Sciatic nerve (tissue), 2 donors: ENCODE data around the gene TAX1BP3. TPM values are rescaled to one million over a fixed set of nuclear protein-coding genes. Genes with fewer than 3 reads are reported as not detected.
A peak's percentile ranks its signal among the peaks of the same experiment; 100 is the strongest.
"Not testable (repeated sequence)": the region's sequence is repeated elsewhere in the genome, so short reads cannot be mapped to it uniquely, and the experiment has no call there.

Experiments
- ATAC-seq: fragments of 200-7000 bp; cut with Tn5 transposase; one replicate; pipeline ENCODE4 v1.9.1; 2020; ENCODE audit warnings: mild to moderate bottlenecking, moderate library complexity
- DNase-seq: peaks from one replicate; pipeline ENCODE4 v3.0.0-alpha.2; 2020; ENCODE audit warnings: low spot score
- intact Hi-C: fragments of 100-400 bp; cut with DNase I; formaldehyde crosslinking; loops from one replicate; pipeline ENCODE4 v1.14.2; 2022
- total RNA-seq: library from RNA; stranded (reverse); fragmentation: NEBNext Ultra II Directional; extraction: Animal tissue kit (Norgen Biotek cat#: 25700); gene quantifications from one replicate; pipeline ENCODE4 v1.2.1, GENCODE V29; 2021
- donor health status: DM: no; HTN: no; CAD: no.
- donor health status: DM: no; HTN: no; CAD: no.

The TAX1BP3 gene, protein sequence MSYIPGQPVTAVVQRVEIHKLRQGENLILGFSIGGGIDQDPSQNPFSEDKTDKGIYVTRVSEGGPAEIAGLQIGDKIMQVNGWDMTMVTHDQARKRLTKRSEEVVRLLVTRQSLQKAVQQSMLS
- 168 TPM for total RNA-seq

DNA sequence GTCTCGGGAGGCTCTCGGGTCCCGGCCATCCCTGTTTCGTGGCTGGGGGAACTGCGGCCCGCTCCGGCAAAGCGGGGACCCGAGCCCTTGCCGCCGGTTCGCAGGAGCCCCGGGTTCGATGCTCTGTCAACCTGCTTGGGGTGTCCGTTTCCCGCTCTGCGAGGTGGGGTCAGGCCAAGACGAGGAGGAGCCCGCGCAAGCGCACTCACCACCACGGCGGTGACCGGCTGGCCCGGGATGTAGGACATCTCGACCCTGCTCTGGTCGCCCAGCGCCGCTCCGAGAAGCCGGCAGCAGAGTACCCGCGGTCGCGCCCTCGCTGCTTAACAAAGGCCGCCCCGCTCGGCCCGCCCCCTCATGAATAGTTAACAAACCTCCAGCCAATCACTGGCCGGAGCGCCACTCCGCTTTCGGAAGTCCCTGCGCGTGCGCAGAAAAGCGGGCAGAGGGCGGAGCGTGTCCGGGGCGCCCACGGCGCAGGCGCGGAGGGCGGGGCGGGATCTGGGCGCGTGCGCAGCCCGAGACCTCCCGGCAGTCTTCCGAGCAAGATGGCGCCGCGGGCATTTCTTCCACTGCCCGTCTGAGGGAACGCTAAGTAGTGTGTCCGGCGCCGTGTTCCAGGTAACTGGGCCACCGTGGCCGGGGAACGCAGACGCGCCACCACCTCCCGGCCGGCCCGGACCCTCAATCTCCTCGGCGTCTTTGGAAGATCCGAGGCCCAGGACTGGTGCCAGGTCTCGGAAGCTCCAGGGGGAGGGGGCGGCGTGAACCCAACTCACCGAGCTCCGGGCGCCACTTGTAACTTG, at the start of gene TAX1BP3, which contains the start of gene EMC6:
TAX1BP3 (minus strand) TSS at position 300 of the 806 bp plus-strand sequence; CDS start at position 248, 52 bp downstream.
EMC6 (plus strand) TSS at position 534 of the 806 bp plus-strand sequence. CDS start 335 bp downstream, outside the sequence.
- ATAC-seq (peak; percentile 97), DNase-seq (peak; percentile 99)
- intact Hi-C loops = no loop called here

DNA sequence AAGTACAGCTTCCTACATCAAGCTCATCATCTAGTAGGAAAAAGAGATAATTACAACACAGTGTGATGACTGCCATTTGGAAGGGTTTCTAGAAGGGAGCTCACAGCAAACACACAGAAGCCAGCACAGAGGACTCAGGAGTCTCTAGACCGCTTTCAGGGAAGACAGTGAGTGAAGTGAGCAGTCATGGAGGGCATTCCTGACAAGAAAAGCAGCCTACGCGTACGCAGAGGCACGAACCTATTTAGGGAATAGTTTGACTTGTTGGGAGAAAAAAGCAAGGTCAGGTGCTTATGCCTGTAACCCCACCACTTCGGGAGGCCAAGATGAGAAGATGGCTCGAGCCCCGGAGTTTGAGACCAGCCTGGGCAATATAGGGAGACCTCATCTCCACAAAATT, 46.9 kb upstream of the TAX1BP3 start:
- no peak for DNase-seq
- ATAC-seq = no peak
- intact Hi-C loops = no loop called here

DNA sequence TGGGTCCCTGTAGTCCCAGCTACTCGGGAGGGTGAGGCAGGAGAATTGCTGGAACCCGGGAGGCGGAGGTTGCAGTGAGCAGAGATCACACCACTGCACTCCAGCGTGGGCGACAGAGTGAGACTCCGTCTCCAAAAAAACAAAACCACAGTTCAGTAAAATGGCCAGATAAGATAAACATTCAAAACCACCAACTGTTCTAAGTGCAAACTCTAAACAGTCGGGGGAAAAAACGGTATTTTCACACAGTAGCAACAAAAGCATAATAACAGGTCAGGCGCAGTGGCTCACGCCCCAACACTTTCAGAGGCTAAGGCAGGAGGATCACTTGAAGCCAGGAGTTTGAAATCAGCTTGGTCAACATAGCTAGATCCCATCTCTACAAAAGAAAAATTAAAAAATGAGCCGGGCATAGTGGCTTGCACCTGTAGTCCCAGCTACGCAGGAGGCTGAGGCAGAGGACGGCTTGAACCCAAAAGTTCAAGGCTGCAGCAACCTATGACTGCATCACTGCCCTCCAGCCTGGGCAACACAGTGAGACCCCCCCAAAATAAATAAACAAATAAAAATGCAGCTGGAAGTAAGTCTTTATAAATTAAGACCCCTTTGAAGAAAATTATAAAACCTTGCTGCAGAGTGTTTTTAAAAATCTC, 44.6 kb upstream of the TAX1BP3 start:
- intact Hi-C loops = no loop called here
- ATAC-seq (no peak), DNase-seq (no peak)

DNA sequence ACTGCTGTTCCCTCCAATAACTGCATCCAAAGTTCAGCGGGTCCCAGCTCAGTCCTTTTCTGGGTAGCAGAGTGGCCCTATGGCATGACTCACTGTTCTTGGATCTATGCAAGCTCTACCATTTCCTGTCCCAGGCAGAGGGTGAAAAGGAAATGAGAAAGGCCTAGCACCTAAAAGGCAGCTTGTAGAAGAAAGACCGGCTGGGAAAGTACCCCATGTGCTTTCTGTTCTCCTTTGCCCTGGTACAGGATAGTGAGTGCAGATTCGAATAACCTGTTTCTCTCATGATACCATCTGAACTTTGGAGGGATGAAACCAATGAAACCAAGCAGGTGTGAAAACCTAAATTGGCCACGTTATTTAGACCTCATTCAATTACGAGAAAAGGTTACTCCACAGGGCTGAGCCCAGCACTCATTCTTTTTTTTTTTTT, 42.6 kb upstream of the TAX1BP3 start:
- DNase-seq (no peak), ATAC-seq (peak; percentile 36)
- intact Hi-C loops = no loop called here

DNA sequence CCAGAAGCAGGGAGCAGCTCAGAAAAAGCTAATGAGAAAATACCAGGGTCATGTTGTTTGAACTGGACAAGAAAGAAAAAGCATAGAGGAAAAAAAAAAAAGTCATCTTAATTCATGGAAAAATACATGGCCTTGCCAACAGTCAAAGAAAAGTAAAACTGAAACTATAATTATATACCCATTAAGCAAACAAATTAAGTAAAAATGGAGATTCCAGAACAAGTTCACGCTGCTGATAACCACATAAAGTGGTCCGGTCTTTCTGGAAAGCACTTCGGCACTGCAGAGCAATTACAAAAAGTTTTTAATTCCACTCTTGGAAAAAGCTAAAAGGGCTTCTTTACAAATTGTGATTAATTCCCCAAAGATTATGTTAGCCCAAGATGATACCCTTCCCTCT, 40.0 kb upstream of the TAX1BP3 start:
- DNase-seq (no peak), ATAC-seq (no peak)
- intact Hi-C loops = no loop called here

DNA sequence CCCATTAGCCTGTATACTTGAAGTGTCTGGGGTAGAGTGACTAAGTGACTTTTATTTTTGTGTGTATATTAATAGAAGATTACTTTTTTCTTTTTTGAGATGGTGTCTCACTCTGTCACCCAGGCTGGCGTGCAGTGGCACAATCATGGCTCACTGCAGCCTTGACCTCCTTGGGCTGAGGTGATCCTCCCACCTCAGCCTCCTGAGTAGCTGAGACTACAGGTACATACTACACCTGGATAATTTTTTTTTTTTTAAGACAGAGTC, 37.3 kb upstream of the TAX1BP3 start:
- intact Hi-C loops, ATAC-seq, DNase-seq: not testable (repeated sequence)

DNA sequence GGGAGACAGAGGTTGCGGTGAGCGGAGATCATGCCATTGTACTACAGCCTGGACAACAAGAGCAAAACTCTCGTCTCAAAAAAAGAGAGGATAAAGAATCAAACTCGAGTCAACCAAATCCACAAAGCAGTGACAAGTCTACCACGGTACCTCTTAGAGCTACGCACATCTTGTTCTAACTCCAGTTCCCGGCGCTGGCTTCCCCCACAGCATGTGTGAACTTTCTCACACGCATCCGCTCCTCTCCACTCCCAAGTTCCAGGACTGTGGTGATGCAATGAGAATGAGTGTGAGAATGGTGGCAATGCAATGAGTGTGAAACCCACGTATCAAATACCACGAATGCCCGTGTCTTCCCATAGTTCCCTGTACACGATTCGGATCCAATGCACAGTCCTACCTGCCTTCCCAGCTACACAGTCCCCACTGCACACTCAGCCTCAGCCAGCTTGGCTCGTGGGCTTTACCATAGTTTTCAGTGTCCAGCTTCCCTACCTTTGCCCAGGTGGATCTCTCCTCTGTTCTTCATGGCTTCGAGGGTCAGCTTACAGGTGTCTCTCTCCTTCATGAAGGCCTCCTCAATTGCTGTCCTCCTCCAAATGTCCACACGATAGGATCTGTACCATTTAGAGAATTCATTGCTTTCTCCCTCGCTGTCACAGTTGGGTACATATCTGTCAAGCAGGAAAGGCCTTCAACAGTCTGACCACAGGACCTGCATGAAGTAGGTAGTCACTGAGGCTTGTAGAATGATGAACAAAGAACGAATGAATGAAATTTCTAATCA, 36.7 kb upstream of the TAX1BP3 start:
- no peak for ATAC-seq

DNA sequence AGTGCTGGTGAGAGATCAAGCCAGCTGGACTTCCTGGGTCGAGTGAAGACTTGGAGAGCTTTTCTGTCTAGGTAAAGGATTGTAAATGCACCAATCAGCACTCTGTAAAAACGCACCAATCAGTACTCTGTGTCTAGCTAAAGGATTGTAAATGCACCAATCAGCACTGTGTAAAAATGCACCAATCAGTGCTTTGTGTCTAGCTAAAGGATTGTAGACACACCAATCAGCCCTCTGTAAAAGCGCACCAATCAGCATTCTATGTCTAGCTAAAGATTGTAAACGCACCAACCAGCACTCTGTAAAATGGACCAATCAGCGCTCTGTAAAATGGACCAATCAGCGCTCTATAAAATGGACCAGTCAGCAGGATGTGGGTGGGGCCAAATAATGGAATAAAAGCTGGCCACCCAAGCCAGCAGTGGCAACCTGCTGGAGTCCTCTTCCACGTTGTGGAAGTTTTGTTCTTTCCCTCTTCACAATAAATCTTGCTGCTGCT, 33.7 kb upstream of the TAX1BP3 start:
- DNase-seq, intact Hi-C loops, ATAC-seq: not testable (repeated sequence)

More for the DNA sequence above, 36.7 kb upstream of the TAX1BP3 start:
- intact Hi-C loops = no loop called here
- DNase-seq = no peak

DNA sequence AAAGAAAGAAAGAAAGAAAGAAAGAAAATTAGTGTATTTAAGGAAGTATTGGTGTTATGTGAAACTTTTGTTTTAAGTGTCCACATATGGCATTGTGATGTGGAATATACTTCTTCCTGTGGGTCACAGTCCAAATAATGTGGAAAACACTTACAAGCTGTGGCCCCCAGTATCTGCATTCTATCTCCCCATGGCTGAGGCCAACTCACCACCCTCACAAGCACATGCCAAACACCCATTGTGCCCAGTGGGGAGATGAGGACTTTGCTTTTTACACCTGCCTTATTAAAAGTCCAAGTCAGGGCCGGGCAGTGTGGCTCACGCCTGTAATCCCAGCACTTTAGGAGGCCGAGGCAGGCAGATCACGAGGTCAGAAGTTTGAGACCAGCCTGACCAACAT, 31.6 kb upstream of the TAX1BP3 start:
- intact Hi-C loops = no loop called here
- DNase-seq (no peak), ATAC-seq (no peak)

DNA sequence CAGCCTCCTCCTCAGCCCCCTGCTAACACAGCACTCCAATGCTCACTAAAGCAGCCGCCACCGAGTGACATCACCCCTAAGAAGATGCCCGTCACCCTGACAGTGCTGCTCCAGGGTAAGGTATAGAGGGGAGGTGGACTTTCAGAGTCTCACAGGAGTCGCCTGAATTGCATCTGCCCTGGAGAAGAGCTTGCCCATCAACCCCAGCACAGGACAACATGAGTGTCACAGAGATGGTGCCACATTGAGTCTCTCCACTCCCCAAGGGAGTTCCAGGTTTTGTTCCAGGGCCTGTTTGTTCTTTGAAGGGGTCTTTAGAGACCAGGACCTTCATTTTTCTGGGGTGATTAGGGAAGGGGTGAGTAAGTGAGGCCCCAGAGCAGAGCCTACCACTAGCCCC, 29.8 kb upstream of the TAX1BP3 start:
- no peak for ATAC-seq
- intact Hi-C loops = no loop called here

DNA sequence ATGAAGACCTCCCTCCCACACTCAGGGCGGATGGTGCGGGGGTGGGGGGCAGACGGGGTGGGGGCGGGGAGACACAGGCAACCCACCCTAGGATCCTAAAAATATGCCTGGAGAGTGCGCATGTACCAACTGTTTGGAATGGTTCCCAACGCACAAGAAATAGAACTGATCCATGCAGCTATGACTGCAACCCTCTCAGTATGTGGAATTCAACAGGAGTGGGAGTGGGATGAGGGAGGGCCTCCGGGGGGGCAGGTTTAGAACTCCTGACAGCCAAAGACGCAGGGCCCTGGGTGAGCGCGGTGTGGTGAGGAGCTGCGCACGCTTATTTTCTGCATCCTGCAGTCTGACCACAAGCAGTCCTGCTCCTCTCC, 28.7 kb upstream of the TAX1BP3 start:
- ATAC-seq (no peak), DNase-seq (no peak)
- intact Hi-C loops = no loop called here

More for the DNA sequence above, 29.8 kb upstream of the TAX1BP3 start:
- DNase-seq = no peak

DNA sequence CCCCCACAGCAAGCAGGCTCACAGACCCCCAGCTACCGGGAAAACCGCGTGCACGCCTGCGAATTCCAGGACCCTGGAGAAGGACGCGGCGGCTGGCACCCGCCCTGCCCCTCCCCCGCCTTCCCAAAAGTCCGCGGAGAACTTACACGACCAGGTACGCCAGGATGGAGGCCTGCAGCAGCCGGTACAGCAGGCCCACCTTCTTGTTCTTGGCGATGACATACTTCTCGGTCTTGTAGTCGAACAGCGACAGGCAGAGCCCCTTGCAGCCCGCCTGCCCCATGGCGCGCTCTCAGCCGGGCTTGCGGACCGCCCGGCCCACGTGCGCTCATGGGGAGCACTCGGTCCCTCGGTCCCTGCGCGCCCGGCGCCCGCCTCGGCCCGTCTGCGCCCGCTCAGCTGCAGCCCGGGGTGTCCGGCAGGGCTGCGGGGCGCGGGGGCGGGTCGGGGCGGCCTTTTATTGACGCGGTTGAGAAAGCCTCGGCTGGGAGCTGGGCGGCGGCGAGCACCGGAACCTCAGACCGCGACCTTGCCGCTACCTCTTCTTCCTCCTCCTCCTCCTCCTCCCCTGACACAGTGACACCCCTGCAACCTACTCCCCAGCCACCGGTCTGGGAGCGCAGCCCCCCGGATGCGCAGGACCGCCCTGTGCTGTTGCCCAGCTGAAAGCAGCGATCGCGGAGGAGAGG, 27.5 kb upstream of the TAX1BP3 start, which contains the start of gene P2RX5:
P2RX5 (minus strand) TSS at position 433 of the 689 bp plus-strand sequence; CDS start at position 283, 150 bp downstream.
- DNase-seq = no peak
- intact Hi-C loops = no loop called here
- peak; percentile 34 for ATAC-seq

DNA sequence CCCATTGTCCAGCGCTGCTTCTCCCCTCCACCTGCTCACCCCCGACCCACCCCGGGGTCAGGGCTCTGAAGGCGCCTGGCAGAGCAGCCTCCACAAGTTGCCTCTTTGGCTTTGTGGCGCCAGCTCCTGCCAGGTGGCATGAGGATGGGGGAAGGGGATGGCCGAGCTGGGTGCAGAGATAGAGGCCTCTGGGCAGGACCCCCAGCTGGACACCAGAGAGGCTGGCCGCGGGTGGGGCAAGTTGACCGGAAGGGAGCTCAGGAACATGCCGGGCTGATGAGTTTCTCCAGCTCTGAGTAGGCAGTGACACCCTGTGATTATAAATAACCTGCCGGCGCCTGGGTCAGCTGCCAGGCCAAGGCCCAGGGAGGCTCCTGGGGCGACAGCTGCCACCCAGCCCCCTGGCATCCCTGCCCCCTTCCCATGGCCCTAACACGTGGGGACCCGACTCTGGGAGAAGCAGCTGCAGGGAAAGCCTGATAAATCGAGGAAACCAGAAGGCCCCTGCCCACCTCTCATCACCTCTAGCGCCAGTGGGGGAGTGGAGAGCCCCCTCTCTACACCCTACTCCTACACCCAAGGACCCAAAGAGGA, 26.8 kb upstream of the TAX1BP3 start:
- intact Hi-C loops = no loop called here
- ATAC-seq (no peak), DNase-seq (no peak)

DNA sequence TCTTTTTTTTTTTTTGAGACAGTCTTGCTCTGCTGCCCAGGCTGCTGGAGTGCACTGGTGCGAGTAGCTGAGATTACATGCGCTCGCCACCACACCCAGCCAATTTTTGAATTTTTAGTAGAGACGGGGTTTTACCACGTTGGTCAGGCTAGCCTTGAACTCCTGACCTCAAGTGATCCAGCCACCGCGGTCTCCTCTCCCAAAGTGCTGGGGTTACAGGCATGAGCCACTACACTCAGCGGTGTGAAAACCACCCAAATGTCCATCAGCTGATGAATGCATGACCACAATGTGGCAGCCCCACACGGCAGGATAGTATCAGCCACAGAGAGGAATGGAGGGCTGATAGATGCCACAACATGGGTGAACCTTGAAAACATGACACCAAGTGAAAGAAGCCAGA, 25.5 kb upstream of the TAX1BP3 start:
- no peak for DNase-seq
- no peak for ATAC-seq
- intact Hi-C loops = no loop called here

DNA sequence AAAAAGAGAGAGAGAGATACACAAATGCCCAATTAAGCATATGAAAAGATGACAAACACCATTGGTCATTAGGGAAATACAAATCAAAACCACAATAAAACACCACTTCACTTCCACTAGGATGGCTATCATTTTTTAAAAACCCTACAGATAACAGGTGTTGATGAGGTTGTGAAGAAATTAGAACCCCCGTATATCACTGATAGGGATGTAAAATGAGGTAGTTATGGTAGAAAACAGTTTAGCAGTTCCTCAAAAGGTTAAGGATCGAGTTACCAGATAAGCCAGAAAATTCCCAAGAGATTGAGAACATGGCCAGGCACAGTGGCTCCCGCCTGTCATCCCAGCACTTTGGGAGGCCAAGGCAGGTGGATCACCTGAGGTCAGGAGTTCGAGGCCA, 24.8 kb upstream of the TAX1BP3 start:
- ATAC-seq = no peak
- DNase-seq = no peak
- intact Hi-C loops = no loop called here

DNA sequence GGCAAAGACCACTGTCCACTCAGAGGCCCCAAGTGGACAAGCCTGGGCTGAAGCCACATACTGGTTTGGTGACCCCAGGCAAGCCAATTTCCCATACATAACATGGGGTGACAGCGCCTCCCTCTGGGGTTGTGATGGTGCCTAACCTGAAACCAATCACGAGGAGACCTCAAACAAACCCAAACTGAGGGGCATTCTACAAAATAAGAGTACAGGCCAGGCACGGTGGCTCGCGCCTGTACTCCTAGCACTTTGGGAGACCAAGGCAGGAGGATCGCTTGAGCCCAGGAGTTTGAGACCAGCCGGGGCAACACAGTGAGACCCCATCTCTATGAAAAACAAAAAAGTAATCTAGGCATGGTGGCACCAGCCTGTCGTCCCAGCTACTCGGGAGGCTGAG, 24.0 kb upstream of the TAX1BP3 start:
- intact Hi-C loops = no loop called here
- ATAC-seq = no peak

DNA sequence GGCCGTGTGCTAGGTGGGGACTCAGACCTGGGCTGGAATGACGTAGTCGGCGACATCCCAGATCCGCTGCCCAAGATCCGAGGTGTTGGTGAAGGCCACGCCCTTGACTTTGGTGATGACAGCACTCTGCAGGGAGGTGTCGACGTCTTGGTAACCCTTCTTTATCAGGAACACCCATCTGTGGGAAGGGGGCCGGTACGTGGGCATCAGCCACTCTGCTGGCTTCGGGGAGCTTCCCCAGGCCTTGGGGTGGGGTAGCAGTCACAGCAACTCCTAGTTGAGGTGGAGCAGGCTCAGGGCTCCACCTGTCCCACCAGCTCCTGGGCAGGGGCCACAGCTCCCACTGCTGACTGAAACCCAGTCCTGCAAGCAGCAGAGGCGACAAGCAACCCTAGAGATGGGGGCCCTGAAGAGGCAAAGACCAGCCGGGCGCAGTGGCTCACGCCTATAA, 23.3 kb upstream of the TAX1BP3 start:
- ATAC-seq = no peak
- DNase-seq = no peak
- intact Hi-C loops = no loop called here

More for the DNA sequence above, 24.0 kb upstream of the TAX1BP3 start:
- DNase-seq = no peak

DNA sequence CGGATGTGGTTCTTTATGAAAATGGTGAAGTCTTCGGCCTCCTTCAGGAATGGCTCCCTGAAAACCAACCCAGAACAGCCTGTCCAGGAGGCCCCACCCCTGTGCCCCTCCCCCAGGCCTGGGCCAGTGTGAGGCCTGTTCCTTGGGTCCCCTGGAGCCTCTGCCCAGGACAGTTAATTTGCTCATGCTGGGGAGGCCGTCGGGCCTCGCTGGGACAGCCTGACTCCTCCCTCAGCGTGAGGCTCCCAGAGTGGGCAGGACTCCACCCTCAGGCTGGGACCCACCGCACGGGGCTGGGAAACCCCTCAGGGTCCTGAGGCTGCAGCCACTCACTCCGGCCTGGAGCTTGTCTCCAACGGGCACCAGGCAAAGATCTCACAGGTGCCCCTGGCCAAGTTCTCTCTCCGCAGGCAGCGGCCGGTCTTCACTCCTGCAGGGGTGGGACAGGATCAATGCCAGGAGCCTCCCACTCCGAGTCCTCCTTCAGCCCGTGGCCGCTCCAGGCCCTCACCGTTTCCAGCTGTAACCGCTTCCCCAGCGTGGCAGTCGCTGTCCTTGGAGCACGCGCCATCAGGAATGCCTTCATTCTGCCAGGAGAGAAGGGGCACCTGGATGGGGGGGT, 21.8 kb upstream of the TAX1BP3 start:
- DNase-seq = no peak
- intact Hi-C loops = no loop called here
- peak; percentile 26 for ATAC-seq
